Measurements from ENCODE around the gene KLF15.

- TF ChIP-seq POLR2A (IDR thresholded peaks at IDR 0.05; ENCODE audit: low read depth, low read length) (no peak), POLR2AphosphoS5 (IDR thresholded peaks at IDR 0.05; ENCODE audit: low read depth, low read length) (no peak)
These were observed 19.2 kb upstream of the KLF15 start for GRCh38 chr3:126376444-126376843.
